ENCODE data around the gene TUSC7.

TUSC7 gene

DNA sequence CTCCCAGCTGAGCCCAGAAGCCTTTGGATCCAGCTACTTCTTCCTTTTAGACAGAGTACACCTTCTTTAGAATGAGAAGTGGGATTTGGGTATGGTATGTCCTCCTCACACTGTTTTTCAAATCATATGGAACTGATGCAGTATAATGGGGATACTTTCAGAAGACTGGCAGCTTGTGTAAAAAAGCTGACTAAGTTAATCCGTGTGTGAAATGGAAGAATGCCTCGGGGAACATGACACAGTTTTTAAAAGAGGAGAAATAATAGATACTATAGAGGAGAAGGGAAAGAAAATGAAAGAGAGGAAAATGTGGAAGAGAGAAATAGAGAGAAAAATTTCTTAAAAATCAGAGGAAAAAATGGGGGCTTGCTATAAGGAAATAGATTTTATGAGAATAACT lies 47.7 kb downstream of the TUSC7 start:
- DNase-seq (ENCODE audit: low read depth) = no peak
- no peak overlapping the region for H3K4me3 ChIP-seq (ENCODE audit: low read length)
- TF ChIP-seq, protein P1, sequence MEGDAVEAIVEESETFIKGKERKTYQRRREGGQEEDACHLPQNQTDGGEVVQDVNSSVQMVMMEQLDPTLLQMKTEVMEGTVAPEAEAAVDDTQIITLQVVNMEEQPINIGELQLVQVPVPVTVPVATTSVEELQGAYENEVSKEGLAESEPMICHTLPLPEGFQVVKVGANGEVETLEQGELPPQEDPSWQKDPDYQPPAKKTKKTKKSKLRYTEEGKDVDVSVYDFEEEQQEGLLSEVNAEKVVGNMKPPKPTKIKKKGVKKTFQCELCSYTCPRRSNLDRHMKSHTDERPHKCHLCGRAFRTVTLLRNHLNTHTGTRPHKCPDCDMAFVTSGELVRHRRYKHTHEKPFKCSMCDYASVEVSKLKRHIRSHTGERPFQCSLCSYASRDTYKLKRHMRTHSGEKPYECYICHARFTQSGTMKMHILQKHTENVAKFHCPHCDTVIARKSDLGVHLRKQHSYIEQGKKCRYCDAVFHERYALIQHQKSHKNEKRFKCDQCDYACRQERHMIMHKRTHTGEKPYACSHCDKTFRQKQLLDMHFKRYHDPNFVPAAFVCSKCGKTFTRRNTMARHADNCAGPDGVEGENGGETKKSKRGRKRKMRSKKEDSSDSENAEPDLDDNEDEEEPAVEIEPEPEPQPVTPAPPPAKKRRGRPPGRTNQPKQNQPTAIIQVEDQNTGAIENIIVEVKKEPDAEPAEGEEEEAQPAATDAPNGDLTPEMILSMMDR (conservative IDR thresholded peaks at IDR 0.05; ENCODE audit: low read depth, low read length) = no peak

DNA sequence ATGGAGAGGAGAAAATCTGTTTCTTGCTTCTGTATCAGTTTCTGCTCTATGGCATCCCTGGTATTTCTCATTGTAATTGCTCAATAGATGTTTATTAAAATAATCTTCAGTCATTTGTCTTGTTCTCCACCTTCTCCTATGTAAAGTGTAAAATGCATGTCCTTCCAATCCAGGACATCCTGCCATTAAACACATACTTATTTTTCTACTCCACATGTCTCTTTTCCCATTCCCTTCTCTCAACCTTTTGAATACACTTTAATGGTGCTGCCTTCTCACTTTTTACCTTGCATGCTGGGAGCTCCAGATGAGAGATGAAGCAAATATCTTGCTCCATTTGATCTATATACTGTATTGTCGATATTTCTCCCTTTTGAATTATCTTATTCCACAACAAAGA lies 49.7 kb downstream of the TUSC7 start:
- TF ChIP-seq, protein P1 (conservative IDR thresholded peaks at IDR 0.05; ENCODE audit: low read depth, low read length) = no peak
- no peak overlapping the region for H3K4me3 ChIP-seq (ENCODE audit: low read length)
- DNase-seq (ENCODE audit: low read depth) = no peak

Data from retinal pigment epithelial cell (primary cell).